AG04450 (cell line): ENCODE results near the gene OTUD7B. TPM values are rescaled to one million over a fixed set of nuclear protein-coding genes. Genes with fewer than 3 reads are reported as not detected.
"Not testable (repeated sequence)": the region's sequence is repeated elsewhere in the genome, so short reads cannot be mapped to it uniquely, and the experiment has no call there.

Source experiments
- CTCF ChIA-PET: fragments of 300-600, 350-600 bp; formaldehyde crosslinking; extraction: SDS; loops from one replicate; lab custom pipeline; 2022; ENCODE audit warnings: antibody characterized with exemption, inconsistent platforms; lab: Charles Lee
- POLR2A ChIA-PET: fragments of 350-600 bp; formaldehyde crosslinking; extraction: SDS; loops from one replicate; lab custom pipeline; 2021; ENCODE audit warnings: antibody characterized with exemption, inconsistent platforms; lab: Yijun Ruan, JAX
- DNase-seq: peaks from one replicate; pipeline ENCODE4 v3.0.0-alpha.2; 2011; ENCODE audit warnings: low read depth, low spot score
- H3K27ac ChIP-seq: one replicate; pipeline ENCODE4 v1.5.1; 2012; ENCODE audit warnings: low read depth, low read length, control low read depth
- H3K27me3 ChIP-seq: one replicate; pipeline ENCODE4 v1.6.0; 2012; ENCODE audit warnings: low read length; ENCODE audit not compliant: control insufficient read depth, insufficient read depth
- H3K4me3 ChIP-seq: 2 replicates; pipeline ENCODE4 v1.5.1; 2011; ENCODE audit warnings: mild to moderate bottlenecking, low read depth, low read length, control low read depth
- H3K9me3 ChIP-seq: 2 replicates; pipeline ENCODE4 v1.5.1; 2012; ENCODE audit warnings: low read length; ENCODE audit not compliant: control insufficient read depth, insufficient read depth
- polyA plus RNA-seq: library from polyadenylated mRNA; depleted of rRNA; stranded (reverse); fragments of >200 nt; gene quantifications from 2 replicates; pipeline ENCODE4 v1.2.3, GENCODE V29; 2011
- TF ChIP-seq, protein P1 (sequence below): IDR thresholded peaks from 2 replicates; pipeline ENCODE4 v1.5.1; 2011; ENCODE audit warnings: low read depth, low read length, control low read depth, inconsistent platforms

OTUD7B gene
- polyA plus RNA-seq, 1 experiment = 10.7 TPM

DNA sequence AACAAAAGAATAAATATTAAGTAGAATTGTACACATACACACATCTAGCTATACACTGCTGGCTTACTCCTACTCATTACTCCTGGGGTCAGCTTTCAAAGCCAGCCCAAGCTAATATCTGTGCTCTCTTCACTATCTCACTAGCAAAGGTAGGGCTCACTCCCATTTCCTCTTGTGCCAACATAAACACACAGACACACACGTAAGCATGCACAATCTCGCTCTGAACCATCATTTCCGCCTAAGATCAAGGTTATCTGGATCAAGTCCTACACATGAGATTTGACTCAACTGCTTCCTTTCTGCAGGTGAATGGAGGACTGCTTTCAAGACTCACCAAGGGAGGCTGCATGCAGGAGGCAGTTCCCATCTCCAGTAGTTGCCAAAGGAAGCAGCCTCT, 45.1 kb downstream of the OTUD7B start:
- CTCF ChIA-PET = interaction anchor here (1.6 to 1.7 kb wide), 2 partner anchors 85 to 221 kb away, joined by 6 read pairs; no protein-coding TSS in a partner anchor
- Histone ChIP-seq H3K27ac (peak overlapping the region; percentile 11), H3K27me3 (no peaks in the 10 kb centered on the region), H3K9me3 (no peaks in the 10 kb centered on the region), H3K4me3 (no peak overlapping the region)
- POLR2A ChIA-PET = interaction anchor here (0.7 kb wide), 1 partner anchor 1345 kb away, joined by 5 read pairs; no protein-coding TSS in a partner anchor
- no peak for DNase-seq
- TF ChIP-seq, protein P1, sequence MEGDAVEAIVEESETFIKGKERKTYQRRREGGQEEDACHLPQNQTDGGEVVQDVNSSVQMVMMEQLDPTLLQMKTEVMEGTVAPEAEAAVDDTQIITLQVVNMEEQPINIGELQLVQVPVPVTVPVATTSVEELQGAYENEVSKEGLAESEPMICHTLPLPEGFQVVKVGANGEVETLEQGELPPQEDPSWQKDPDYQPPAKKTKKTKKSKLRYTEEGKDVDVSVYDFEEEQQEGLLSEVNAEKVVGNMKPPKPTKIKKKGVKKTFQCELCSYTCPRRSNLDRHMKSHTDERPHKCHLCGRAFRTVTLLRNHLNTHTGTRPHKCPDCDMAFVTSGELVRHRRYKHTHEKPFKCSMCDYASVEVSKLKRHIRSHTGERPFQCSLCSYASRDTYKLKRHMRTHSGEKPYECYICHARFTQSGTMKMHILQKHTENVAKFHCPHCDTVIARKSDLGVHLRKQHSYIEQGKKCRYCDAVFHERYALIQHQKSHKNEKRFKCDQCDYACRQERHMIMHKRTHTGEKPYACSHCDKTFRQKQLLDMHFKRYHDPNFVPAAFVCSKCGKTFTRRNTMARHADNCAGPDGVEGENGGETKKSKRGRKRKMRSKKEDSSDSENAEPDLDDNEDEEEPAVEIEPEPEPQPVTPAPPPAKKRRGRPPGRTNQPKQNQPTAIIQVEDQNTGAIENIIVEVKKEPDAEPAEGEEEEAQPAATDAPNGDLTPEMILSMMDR = no peak

DNA sequence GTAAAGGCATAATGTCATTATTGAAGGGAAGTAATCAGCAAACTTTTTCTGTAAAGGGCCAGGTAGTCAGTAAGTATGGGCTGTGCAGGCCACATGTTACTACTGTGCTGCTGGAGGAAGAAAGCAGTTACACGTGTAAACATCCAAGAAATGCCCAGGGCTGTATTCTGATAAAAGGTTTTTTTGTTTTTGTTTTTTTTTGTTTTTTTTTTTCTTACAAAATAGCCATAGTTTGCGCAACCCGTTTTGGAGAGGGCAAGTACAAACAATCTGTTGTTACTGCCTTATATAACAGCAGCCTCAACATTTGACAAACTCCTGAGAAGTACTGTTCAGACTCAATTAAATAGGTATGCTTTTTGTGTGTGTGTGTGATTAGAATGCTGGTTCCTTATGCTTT, 47.2 kb downstream of the OTUD7B start:
- POLR2A ChIA-PET = interaction anchor here (0.6 kb wide), 1 partner anchor 86 kb away, joined by 10 read pairs; no protein-coding TSS in a partner anchor
- H3K27ac ChIP-seq = no peak overlapping the region

DNA sequence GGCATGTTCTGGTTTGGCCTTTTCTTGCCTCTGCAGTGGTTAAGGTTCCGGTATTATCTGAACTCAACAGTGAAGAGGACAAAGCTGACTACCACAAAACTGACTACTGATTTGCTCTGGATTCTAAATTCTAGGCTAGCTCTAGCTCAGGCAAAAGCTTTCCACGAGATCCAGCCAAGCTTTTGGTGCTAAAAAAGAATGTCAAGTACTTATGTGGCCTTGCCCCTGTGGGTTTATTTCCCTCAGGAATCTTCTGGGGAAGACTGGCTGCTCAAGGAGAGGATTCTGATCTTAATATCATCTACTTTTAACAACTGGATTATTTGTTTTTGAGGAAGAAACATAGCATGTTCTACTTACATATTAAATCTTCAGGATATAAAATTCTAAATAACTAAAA, 47.8 kb downstream of the OTUD7B start:
- Histone ChIP-seq H3K27me3 (no peaks in the 10 kb centered on the region), H3K27ac (no peak overlapping the region), H3K4me3 (no peak overlapping the region), H3K9me3 (peaks cover 6% of the 10 kb centered on the region)
- DNase-seq = no peak
- TF ChIP-seq, protein P1 = no peak
- POLR2A ChIA-PET = no interaction called here
- CTCF ChIA-PET = interaction anchor here (0.6 to 3.3 kb wide), 50 partner anchors 9 to 252 kb away, joined by 3 to 59 read pairs (median 6); partner anchors contain the start of genes OTUD7B and VPS45

More for the DNA sequence above, 47.2 kb downstream of the OTUD7B start:
- no peaks in the 10 kb centered on the region for H3K27me3 ChIP-seq
- TF ChIP-seq, protein P1 = no peak
- H3K9me3 ChIP-seq = peaks cover 2% of the 10 kb centered on the region; the same call in 1 of the 2 replicates
- no peak for DNase-seq
- H3K4me3 ChIP-seq = no peak overlapping the region
- CTCF ChIA-PET = interaction anchor here (0.6 to 3.0 kb wide), 5 partner anchors 13 to 206 kb away, joined by 4 to 33 read pairs (median 5); partner anchors contain the start of genes OTUD7B and VPS45

DNA sequence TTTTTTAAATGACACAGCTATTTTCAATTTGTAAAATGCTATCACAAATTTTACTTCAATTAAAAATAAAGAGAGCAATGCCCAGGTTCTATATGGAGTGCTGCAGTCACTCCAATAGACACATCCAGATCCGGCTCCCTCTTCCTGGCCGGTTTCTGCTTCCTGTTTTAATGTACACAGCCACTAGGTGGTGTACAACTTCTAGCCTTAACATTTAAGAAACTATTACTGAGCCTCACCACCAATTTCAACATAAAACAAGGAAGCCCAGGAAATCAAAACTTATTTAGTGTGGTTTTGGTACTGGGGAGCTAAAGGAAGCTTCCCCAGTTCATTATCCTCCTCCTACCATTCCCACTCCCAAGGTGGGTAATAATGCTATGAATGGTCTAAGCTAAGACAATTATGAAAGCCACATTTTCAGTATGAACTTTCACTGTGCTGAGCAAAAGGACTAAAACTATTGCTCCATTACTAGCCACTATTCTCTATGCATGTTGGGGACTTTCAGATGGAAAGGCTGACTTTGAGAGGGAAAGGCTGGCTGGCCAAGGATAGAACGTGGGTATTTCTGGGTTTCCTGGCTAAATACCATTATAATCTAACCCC, 48.4 kb downstream of the OTUD7B start:
- POLR2A ChIA-PET = no interaction called here
- Histone ChIP-seq H3K9me3 (peaks cover 9% of the 10 kb centered on the region), H3K27ac (no peak overlapping the region), H3K27me3 (no peaks in the 10 kb centered on the region), H3K4me3 (no peak overlapping the region)
- CTCF ChIA-PET = interaction anchor here (0.6 to 3.3 kb wide), 63 partner anchors 9 to 252 kb away, joined by 3 to 59 read pairs (median 5); partner anchors contain the start of genes OTUD7B and VPS45
- TF ChIP-seq, protein P1 = peak; percentile 75
- DNase-seq = peak; percentile 62

DNA sequence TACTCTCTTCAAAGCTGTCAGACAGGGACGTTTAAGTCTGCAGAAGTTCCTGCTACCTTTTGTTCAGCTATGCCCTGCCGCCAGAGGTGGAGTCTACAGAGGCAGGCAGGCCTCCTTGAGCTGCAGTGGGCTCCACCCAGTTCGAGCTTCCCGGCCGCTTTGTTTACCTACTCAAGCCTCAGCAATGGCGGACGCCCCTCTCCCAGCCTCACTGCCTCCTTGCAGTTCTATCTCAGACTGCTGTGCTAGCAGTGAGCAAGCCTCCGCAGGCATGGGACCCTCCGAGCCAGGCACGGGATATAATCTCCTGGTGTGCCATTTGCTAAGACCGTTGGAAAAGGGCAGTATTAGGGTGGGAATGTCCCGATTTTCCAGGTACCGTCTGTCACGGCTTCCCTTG, 53.0 kb downstream of the OTUD7B start:
- CTCF ChIA-PET = not testable (repeated sequence)
- POLR2A ChIA-PET = interaction anchor here (0.6 kb wide), 1 partner anchor 240 kb away, joined by 5 read pairs; no protein-coding TSS in a partner anchor

More for the DNA sequence above, 53.0 kb downstream of the OTUD7B start:
- DNase-seq, H3K9me3 ChIP-seq, H3K27ac ChIP-seq, H3K27me3 ChIP-seq, H3K4me3 ChIP-seq: not testable (repeated sequence)
